SK-N-SH treated with all-trans-retinoic acid at 6 μM for 48 hours (cell line): Measurements from ENCODE around the gene FAM110D.

Source experiments
- CSRNP3 ChIP-seq: fragments of 250-450 bp; sonication (Bioruptor Pico); IDR thresholded peaks from 2 replicates; pipeline ENCODE4 v1.5.1; 2021; ENCODE audit warnings: mild to moderate bottlenecking, moderate library complexity
- OSR1 ChIP-seq: fragments of 250-450 bp; sonication (Bioruptor Pico); IDR thresholded peaks from 2 replicates; pipeline ENCODE4 v1.8.0; 2022; ENCODE audit warnings: moderate library complexity, mild to moderate bottlenecking, inconsistent platforms
- PPARA ChIP-seq: fragments of 250-450 bp; sonication (Bioruptor Pico); IDR thresholded peaks from 2 replicates; pipeline ENCODE4 v1.5.0; 2020; ENCODE audit warnings: mild to moderate bottlenecking, borderline replicate concordance
- RARB ChIP-seq: fragments of 250-450 bp; sonication (Bioruptor Pico); IDR thresholded peaks from 2 replicates; pipeline ENCODE4 v1.8.0; 2021; ENCODE audit warnings: mild to moderate bottlenecking, moderate library complexity
- SNAI2 ChIP-seq: fragments of 250-450 bp; sonication (Bioruptor Pico); IDR thresholded peaks from 2 replicates; pipeline ENCODE4 v1.5.0; 2020; ENCODE audit warnings: mild to moderate bottlenecking, moderate library complexity
- ZFP3 ChIP-seq: fragments of 250-450 bp; sonication (Bioruptor Pico); IDR thresholded peaks from 2 replicates; pipeline ENCODE4 v1.5.0; 2020; ENCODE audit warnings: mild to moderate bottlenecking, moderate library complexity
- ZFP30 ChIP-seq: fragments of 450-650 bp; formaldehyde crosslinking; IDR thresholded peaks from 2 replicates; pipeline ENCODE4 v1.5.0; 2022; ENCODE audit warnings: mild to moderate bottlenecking, moderate library complexity
- ZNF565 ChIP-seq: fragments of 450-650 bp; formaldehyde crosslinking; conservative IDR thresholded peaks from 2 replicates; pipeline ENCODE4 v1.5.0; 2020; ENCODE audit warnings: low read depth, mild to moderate bottlenecking, moderate library complexity
- ZNF70 ChIP-seq: fragments of 450-650 bp; formaldehyde crosslinking; IDR thresholded peaks from 2 replicates; pipeline ENCODE4 v1.5.0; 2020; ENCODE audit warnings: mild to moderate bottlenecking, moderate library complexity

DNA sequence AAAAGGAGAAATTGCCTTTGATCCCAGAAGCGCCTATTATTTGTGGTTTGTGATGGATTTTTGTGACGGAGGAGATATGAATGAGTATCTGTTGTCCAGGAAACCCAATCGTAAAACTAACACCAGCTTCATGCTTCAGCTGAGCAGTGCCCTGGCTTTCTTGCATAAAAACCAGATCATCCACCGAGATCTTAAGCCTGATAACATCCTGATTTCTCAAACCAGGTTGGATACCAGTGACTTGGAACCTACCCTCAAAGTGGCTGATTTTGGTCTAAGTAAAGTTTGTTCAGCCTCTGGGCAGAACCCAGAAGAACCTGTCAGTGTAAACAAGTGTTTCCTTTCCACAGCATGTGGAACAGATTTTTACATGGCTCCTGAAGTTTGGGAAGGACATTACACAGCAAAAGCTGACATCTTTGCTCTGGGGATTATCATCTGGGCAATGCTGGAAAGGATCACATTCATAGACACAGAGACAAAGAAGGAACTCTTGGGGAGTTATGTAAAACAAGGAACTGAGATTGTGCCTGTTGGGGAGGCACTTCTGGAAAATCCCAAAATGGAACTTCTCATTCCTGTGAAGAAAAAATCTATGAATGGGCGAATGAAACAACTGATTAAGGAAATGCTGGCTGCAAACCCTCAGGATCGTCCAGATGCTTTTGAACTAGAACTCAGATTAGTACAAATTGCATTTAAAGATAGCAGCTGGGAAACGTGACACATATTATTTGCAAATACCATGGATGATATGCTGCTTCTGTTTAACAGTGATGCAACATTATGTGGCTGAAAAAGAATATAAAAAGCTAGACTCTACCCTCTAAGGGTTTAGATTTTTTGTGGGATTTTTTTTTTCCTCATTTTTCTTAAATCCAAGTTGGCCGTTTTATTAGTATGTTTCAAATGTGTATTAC is 36.8 kb upstream of the FAM110D start:
- no peak for TF ChIP-seq SNAI2 (CRISPR knock-in tag)
- no peak for TF ChIP-seq OSR1
- no peak for TF ChIP-seq PPARA (CRISPR knock-in tag)
- no peak for TF ChIP-seq RARB (CRISPR knock-in tag)
- no peak for TF ChIP-seq CSRNP3 (CRISPR knock-in tag)
- TF ChIP-seq ZNF565 (CRISPR knock-in tag) = no peak
- no peak for TF ChIP-seq ZNF70
- no peak for TF ChIP-seq ZFP30 (CRISPR knock-in tag)
- TF ChIP-seq ZFP3 = no peak
